Measurements from ENCODE around the gene MMS19. TPM values are rescaled to one million over a fixed set of nuclear protein-coding genes. Genes with fewer than 3 reads are reported as not detected.

Gene MMS19
- total RNA-seq, 2 donors from 2014 or later, result 38.9 to 42.3 TPM

Other genes starting within 250 kb of the MMS19 start
- gene ARHGAP19, start 205.8 kb downstream of the MMS19 start, total RNA-seq, result 1 to 10 TPM; 6.4 to 6.8 TPM
- gene FRAT1, start 179.2 kb downstream of the MMS19 start, total RNA-seq, result 10 to 100 TPM in 1 of 2 donors, 1 to 10 TPM in 1; 6.9 to 10.5 TPM
- 10 to 100 TPM; 41.4 to 43.9 TPM for gene FRAT2, start 163.7 kb downstream of the MMS19 start, total RNA-seq
- 10 to 100 TPM; 13.9 to 15.1 TPM for gene RRP12, start 97.1 kb downstream of the MMS19 start, total RNA-seq
- 100 to 1,000 TPM; 216 to 249 TPM for gene PGAM1, start 72.2 kb downstream of the MMS19 start, total RNA-seq
- gene EXOSC1, start 52.4 kb downstream of the MMS19 start, total RNA-seq, result 10 to 100 TPM; 21.7 to 22.6 TPM
- gene ZDHHC16, start 52.2 kb downstream of the MMS19 start, total RNA-seq, result 10 to 100 TPM; 29.1 to 31.5 TPM
- 1 to 10 TPM; 1.8 to 2.4 TPM for gene UBTD1, start 502 bp upstream of the MMS19 start, total RNA-seq
- not detected for gene ANKRD2, start 74.4 kb upstream of the MMS19 start, total RNA-seq
- gene HOGA1, start 86.0 kb upstream of the MMS19 start, total RNA-seq, result under 1 TPM in 1 of 2 donors, not detected in 1; 0.15 TPM
- gene C10orf62, start 91.3 kb upstream of the MMS19 start, total RNA-seq, result not detected
- gene MORN4, start 135.1 kb upstream of the MMS19 start, total RNA-seq, result 1 to 10 TPM; 1.3 to 1.6 TPM
- gene PI4K2A, start 142.2 kb upstream of the MMS19 start, total RNA-seq, result 10 to 100 TPM in 1 of 2 donors, 1 to 10 TPM in 1; 9.4 to 13.0 TPM
- 10 to 100 TPM; 38.7 to 43.8 TPM for gene AVPI1, start 188.8 kb upstream of the MMS19 start, total RNA-seq
- 10 to 100 TPM; 24.9 to 37.0 TPM for gene MARVELD1, start 215.3 kb upstream of the MMS19 start, total RNA-seq
- gene ZFYVE27, start 238.7 kb upstream of the MMS19 start, total RNA-seq, result 10 to 100 TPM; 52.1 to 57.6 TPM